Caco-2 (cell line): Measurements from ENCODE around the gene ZNF189. TPM values are rescaled to one million over a fixed set of nuclear protein-coding genes. Genes with fewer than 3 reads are reported as not detected.

Source experiments
- BruUV-seq: library from RNA; stranded (reverse); fragments of 400-500 nt; replicated peaks from 2 replicates; lab custom pipeline; 2021; lab: Mats Ljungman, UMichigan
- CTCF ChIA-PET: fragments of 300-600 bp; sonication (Branson Sonifier 250); formaldehyde crosslinking; loops from one replicate; lab custom pipeline; 2022; ENCODE audit warnings: antibody characterized with exemption; lab: Charles Lee
- POLR2A ChIA-PET: fragments of 300-600 bp; sonication (Branson Sonifier 250); formaldehyde crosslinking; loops from one replicate; lab custom pipeline; 2022; ENCODE audit warnings: antibody characterized with exemption; lab: Charles Lee
- DNase-seq, 2 experiments: peaks; one replicate each; pipeline versions ENCODE4 v3.0.0 to v3.0.0-alpha.2; 2020 to 2022
- H3K27me3 ChIP-seq: replicated peaks from 2 replicates; pipeline ENCODE4 v1.6.0; 2011; ENCODE audit warnings: low read length; ENCODE audit not compliant: control insufficient read depth, insufficient read depth
- H3K36me3 ChIP-seq: 2 replicates; pipeline ENCODE4 v1.5.1; 2011; ENCODE audit warnings: low read length; ENCODE audit not compliant: control insufficient read depth, insufficient read depth
- H3K4me1 ChIP-seq: fragments of 250-450 bp; sonication (Bioruptor Pico); 2 replicates; pipeline ENCODE4 v1.5.1; 2020; ENCODE audit warnings: mild to moderate bottlenecking
- H3K4me3 ChIP-seq: 2 replicates; pipeline ENCODE4 v1.5.1; 2011; ENCODE audit warnings: low read depth, mild to moderate bottlenecking, control low read depth, low read length
- H3K9me3 ChIP-seq: fragments of 250-450 bp; sonication (Bioruptor Pico); 2 replicates; pipeline ENCODE4 v1.5.1; 2020; ENCODE audit warnings: mild to moderate bottlenecking, moderate library complexity
- H3K27ac Mint-ChIP-seq: one replicate; pipeline ENCODE4 v1.8.0; 2022; ENCODE audit warnings: mixed read lengths; ENCODE audit not compliant: unreplicated experiment
- H3K27me3 Mint-ChIP-seq: one replicate; pipeline ENCODE4 v1.8.0; 2022; ENCODE audit warnings: mixed read lengths; ENCODE audit not compliant: insufficient read depth, unreplicated experiment
- H3K36me3 Mint-ChIP-seq: one replicate; pipeline ENCODE4 v1.8.0; 2022; ENCODE audit warnings: mild to moderate bottlenecking, mixed read lengths; ENCODE audit not compliant: insufficient read depth, unreplicated experiment
- H3K4me1 Mint-ChIP-seq: one replicate; pipeline ENCODE4 v1.8.0; 2022; ENCODE audit warnings: low read depth, mixed read lengths; ENCODE audit not compliant: unreplicated experiment
- H3K4me3 Mint-ChIP-seq: one replicate; pipeline ENCODE4 v1.8.0; 2022; ENCODE audit warnings: mild to moderate bottlenecking, moderate library complexity, mixed read lengths; ENCODE audit not compliant: unreplicated experiment
- H3K9me3 Mint-ChIP-seq: one replicate; pipeline ENCODE4 v1.8.0; 2022; ENCODE audit warnings: mixed read lengths; ENCODE audit not compliant: unreplicated experiment
- CTCF ChIP-seq, 2 experiments: fragments of 200-600 bp in 1 of 2; IDR thresholded peaks; 1 replicate in 1 of 2; 2 replicates in 1 of 2; pipeline versions ENCODE4 v1.5.1 to v1.8.0; 2011 to 2022; ENCODE audit warnings: antibody characterized with exemption in 1 of 2, control low read depth in 1 of 2, inconsistent platforms in 1 of 2, low read depth in 1 of 2, low read length in 1 of 2, mild to moderate bottlenecking in 1 of 2, moderate library complexity in 1 of 2; ENCODE audit not compliant: insufficient read depth in 1 of 2, severe bottlenecking in 1 of 2, unreplicated experiment in 1 of 2
- intact Hi-C: fragments of 100-400 bp; cut with micrococcal nuclease; formaldehyde crosslinking; loops from one replicate; pipeline ENCODE4 v1.10.0; 2022; ENCODE audit not compliant: unreplicated experiment
- total RNA-seq: library from RNA; stranded (reverse); gene quantifications from 2 replicates; pipeline ENCODE4 v1.2.3, GENCODE V29; 2022

ZNF189 gene
- total RNA-seq, 1 experiment from 2014 or later = 15.3 TPM

- TF ChIP-seq CTCF (IDR thresholded peaks at IDR 0.05; ENCODE audit: insufficient read depth in 1 of 2, low read depth in 1 of 2, low read length in 1 of 2, severe bottlenecking in 1 of 2, unreplicated experiment in 1 of 2) = no peak
- no peak overlapping the region for H3K4me3 Mint-ChIP-seq
- intact Hi-C loops = no loop called here
- ChIA-PET CTCF (interaction anchor here (1.4 kb wide), 1 partner anchor 79 kb away, joined by 3 read pairs; no protein-coding TSS in a partner anchor), POLR2A (no interaction called here)
- BruUV-seq = no TSS peak
- H3K27me3 ChIP-seq = no peaks in the 10 kb centered on the region
- H3K9me3 ChIP-seq = no peaks in the 10 kb centered on the region
- no peak overlapping the region for H3K27ac Mint-ChIP-seq
- no peak for DNase-seq
- H3K36me3 Mint-ChIP-seq = no peaks in the 10 kb centered on the region
- H3K4me3 ChIP-seq = no peak overlapping the region
- H3K9me3 Mint-ChIP-seq = no peaks in the 10 kb centered on the region
- no peaks in the 10 kb centered on the region for H3K27me3 Mint-ChIP-seq
- H3K36me3 ChIP-seq = no peaks in the 10 kb centered on the region
- peaks cover 38% of the 10 kb centered on the region for H3K4me1 ChIP-seq
- H3K4me1 Mint-ChIP-seq = peaks cover 22% of the 10 kb centered on the region
These were observed 28.6 kb upstream of the ZNF189 start for GRCh38 chr9:101369884-101370531.

DNA sequence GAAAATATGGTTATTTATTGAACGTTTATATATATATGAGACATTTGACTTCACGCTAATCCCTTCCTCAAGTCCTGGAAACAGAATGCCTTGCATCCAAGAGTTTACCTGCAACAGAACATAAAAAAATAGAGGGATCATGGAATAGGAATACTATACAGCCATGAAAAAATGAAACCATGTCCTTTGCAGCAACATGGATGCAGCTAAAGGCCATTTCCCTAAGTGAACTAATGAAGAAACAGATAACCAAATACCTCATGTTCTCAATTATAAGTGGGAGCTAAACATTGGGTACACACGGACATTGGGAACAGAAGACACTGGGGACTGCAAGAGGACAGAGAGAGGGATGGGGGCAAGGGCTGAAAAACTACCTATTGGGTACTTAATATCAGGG is 26.8 kb upstream of the ZNF189 start:
- peaks cover 11% of the 10 kb centered on the region for H3K9me3 Mint-ChIP-seq
- no peaks in the 10 kb centered on the region for H3K27me3 Mint-ChIP-seq
- Histone ChIP-seq H3K9me3 (no peaks in the 10 kb centered on the region), H3K4me1 (peaks cover 21% of the 10 kb centered on the region), H3K36me3 (no peaks in the 10 kb centered on the region), H3K27me3 (no peaks in the 10 kb centered on the region), H3K4me3 (no peak overlapping the region)
- no peak for DNase-seq
- no peaks in the 10 kb centered on the region for H3K36me3 Mint-ChIP-seq
- CTCF ChIA-PET = interaction anchor here (0.7 kb wide), 1 partner anchor 665 kb away, joined by 10 read pairs; no protein-coding TSS in a partner anchor
- no peak overlapping the region for H3K4me3 Mint-ChIP-seq
- H3K4me1 Mint-ChIP-seq = peaks cover 13% of the 10 kb centered on the region
- no TSS peak for BruUV-seq
- POLR2A ChIA-PET = no interaction called here
- no peak for TF ChIP-seq CTCF (IDR thresholded peaks at IDR 0.05; ENCODE audit: insufficient read depth in 1 of 2, low read depth in 1 of 2, low read length in 1 of 2, severe bottlenecking in 1 of 2, unreplicated experiment in 1 of 2)
- H3K27ac Mint-ChIP-seq = no peak overlapping the region
- intact Hi-C loops = no loop called here

DNA sequence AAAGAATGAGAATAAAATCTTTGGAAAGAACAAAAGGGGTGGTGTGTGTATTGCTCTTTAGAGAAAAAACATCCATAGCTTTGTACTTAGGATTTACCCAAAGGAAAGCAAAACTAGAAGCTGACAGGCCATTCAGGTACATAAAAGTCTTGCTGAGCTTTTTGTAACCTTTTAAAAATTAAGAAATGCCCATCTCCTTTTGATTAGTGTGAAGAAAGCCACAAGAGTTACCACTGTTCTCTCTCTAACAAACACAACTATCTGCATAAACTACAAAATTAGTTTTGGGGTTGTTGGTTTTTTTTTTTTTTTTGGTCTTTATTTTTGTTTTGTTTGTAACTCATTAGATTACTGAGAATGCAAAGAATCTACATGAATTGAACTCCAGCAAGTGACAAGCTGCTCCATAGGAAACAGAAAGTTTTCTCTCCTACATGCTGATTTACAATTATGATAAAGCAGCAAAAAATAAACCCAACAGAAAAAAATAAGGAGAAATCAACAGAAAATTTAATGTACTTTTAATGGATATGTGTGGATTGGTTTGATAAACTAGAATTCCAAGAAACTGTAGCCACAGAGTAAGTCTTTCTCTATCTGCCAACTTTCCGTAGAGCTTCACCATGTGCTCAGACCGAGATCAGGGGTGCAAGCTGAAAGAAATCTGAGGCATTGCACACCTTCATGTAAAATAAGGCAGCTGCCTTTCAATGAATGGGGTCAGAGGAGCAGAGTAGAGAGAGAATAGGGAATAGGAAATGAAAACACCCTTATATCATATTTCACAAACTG is 26.1 kb upstream of the ZNF189 start:
- no peak overlapping the region for H3K4me3 Mint-ChIP-seq
- no peaks in the 10 kb centered on the region for H3K27me3 ChIP-seq
- CTCF ChIA-PET = interaction anchor here (0.7 kb wide), 1 partner anchor 664 kb away, joined by 10 read pairs; no protein-coding TSS in a partner anchor
- H3K27me3 Mint-ChIP-seq = no peaks in the 10 kb centered on the region
- no peaks in the 10 kb centered on the region for H3K36me3 ChIP-seq
- H3K4me1 Mint-ChIP-seq = peaks cover 7% of the 10 kb centered on the region
- peaks cover 15% of the 10 kb centered on the region for H3K4me1 ChIP-seq
- POLR2A ChIA-PET = interaction anchor here (0.7 kb wide), 1 partner anchor 9 kb away, joined by 13 read pairs; no protein-coding TSS in a partner anchor
- BruUV-seq = no TSS peak
- peaks cover 16% of the 10 kb centered on the region for H3K9me3 Mint-ChIP-seq
- intact Hi-C loops = no loop called here
- no peak overlapping the region for H3K27ac Mint-ChIP-seq
- TF ChIP-seq CTCF (IDR thresholded peaks at IDR 0.05; ENCODE audit: insufficient read depth in 1 of 2, low read depth in 1 of 2, low read length in 1 of 2, severe bottlenecking in 1 of 2, unreplicated experiment in 1 of 2) = no peak
- H3K36me3 Mint-ChIP-seq = no peaks in the 10 kb centered on the region
- no peak overlapping the region for H3K4me3 ChIP-seq
- H3K9me3 ChIP-seq = no peaks in the 10 kb centered on the region
- DNase-seq = no peak
